ENCODE results near the gene MACF1.

GRCh38 chr1:39420493-39420892, 216.0 kb downstream of the MACF1 start:
- TF ChIP-seq, protein P1, sequence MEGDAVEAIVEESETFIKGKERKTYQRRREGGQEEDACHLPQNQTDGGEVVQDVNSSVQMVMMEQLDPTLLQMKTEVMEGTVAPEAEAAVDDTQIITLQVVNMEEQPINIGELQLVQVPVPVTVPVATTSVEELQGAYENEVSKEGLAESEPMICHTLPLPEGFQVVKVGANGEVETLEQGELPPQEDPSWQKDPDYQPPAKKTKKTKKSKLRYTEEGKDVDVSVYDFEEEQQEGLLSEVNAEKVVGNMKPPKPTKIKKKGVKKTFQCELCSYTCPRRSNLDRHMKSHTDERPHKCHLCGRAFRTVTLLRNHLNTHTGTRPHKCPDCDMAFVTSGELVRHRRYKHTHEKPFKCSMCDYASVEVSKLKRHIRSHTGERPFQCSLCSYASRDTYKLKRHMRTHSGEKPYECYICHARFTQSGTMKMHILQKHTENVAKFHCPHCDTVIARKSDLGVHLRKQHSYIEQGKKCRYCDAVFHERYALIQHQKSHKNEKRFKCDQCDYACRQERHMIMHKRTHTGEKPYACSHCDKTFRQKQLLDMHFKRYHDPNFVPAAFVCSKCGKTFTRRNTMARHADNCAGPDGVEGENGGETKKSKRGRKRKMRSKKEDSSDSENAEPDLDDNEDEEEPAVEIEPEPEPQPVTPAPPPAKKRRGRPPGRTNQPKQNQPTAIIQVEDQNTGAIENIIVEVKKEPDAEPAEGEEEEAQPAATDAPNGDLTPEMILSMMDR (IDR thresholded peaks at IDR 0.05; ENCODE audit: low read length): no peak
- TF ChIP-seq EZH2phosphoT487 (IDR thresholded peaks at IDR 0.05; ENCODE audit: low read length): no peak
- no peak for TF ChIP-seq EZH2 (optimal IDR thresholded peaks at IDR 0.05; ENCODE audit: low read depth, low read length)
